Gastroesophageal sphincter (tissue), 4 donors: Measurements from ENCODE around the gene AASS. TPM values are rescaled to one million over a fixed set of nuclear protein-coding genes. Genes with fewer than 3 reads are reported as not detected.
"Not testable (repeated sequence)": the region's sequence is repeated elsewhere in the genome, so short reads cannot be mapped to it uniquely, and the experiment has no call there.

ENCODE experiments used
- ATAC-seq: fragments of 150-250 bp; one replicate; pipeline ENCODE4 v1.9.1; 2016; ENCODE audit warnings: mild to moderate bottlenecking, moderate library complexity
- H3K27ac ChIP-seq, 4 donors: fragments of 200-600 bp; sonication (generic) in 3 of 4; 1 replicate in 3 of 4; 2 replicates in 1 of 4; pipeline ENCODE4 v1.5.1; 2016 to 2019
- H3K27me3 ChIP-seq: fragments of 200-600 bp; sonication (generic); one replicate; pipeline ENCODE4 v1.5.1; 2019
- H3K36me3 ChIP-seq, 2 donors: fragments of 200-600 bp; sonication (generic); one replicate each; pipeline ENCODE4 v1.5.1; 2019; ENCODE audit warnings: control low read depth in 1 of 2
- H3K4me1 ChIP-seq, 3 donors: fragments of 200-600 bp; sonication (generic); 1 replicate in 2 of 3; 2 replicates in 1 of 3; pipeline ENCODE4 v1.5.1; 2016 to 2019; ENCODE audit warnings: control low read depth in 2 of 3
- H3K4me3 ChIP-seq, 2 donors: fragments of 200-600 bp; sonication (generic); one replicate each; pipeline ENCODE4 v1.5.1; 2019; ENCODE audit warnings: mild to moderate bottlenecking in 1 of 2, moderate library complexity in 1 of 2
- H3K9me3 ChIP-seq, 3 donors: fragments of 200-600 bp; sonication (generic); one replicate each; pipeline ENCODE4 v1.5.1; 2017 to 2019; ENCODE audit warnings: control low read depth in 2 of 3
- CTCF ChIP-seq, 4 experiments: fragments of 200-600 bp in 2 of 4; fragments of 450-650 bp in 2 of 4; sonication (generic) in 1 of 4; IDR thresholded peaks; one replicate each; pipeline ENCODE4 v1.5.1; 2017 to 2019; ENCODE audit warnings: antibody characterized with exemption in 4 of 4, mild to moderate bottlenecking in 2 of 4, moderate library complexity in 2 of 4
- EP300 ChIP-seq: sonication (generic); formaldehyde crosslinking; IDR thresholded peaks from one replicate; pipeline ENCODE4 v1.6.1; 2017; ENCODE audit warnings: antibody characterized with exemption, mild to moderate bottlenecking
- POLR2A ChIP-seq, 2 donors: fragments of 450-650 bp; IDR thresholded peaks; one replicate each; pipeline ENCODE4 v1.6.1; 2017; ENCODE audit warnings: antibody characterized with exemption in 2 of 2, mild to moderate bottlenecking in 2 of 2, moderate library complexity in 1 of 2
- POLR2AphosphoS5 ChIP-seq: sonication (generic); formaldehyde crosslinking; IDR thresholded peaks from one replicate; pipeline ENCODE4 v1.6.1; 2017; ENCODE audit warnings: antibody characterized with exemption
- WGBS, 2 donors: methylation state at CpG; one replicate each; pipeline ENCODE4 v1.1.5; 2018; ENCODE audit warnings: low coverage in 1 of 2; 5-methylcytosine and 5-hydroxymethylcytosine counted together
- total RNA-seq, 4 donors: library from RNA; depleted of rRNA; stranded (reverse); fragments of >200 nt; gene quantifications; one replicate each; pipeline ENCODE4 v1.1.0, GENCODE V29; 2016

AASS gene
- total RNA-seq, 4 donors from 2014 or later = 20.0 to 108 (median 55.0) TPM

GRCh38 chr7:122137251-122138077, 6.6 kb downstream of the AASS start:
- Histone ChIP-seq H3K27ac (peak overlapping the region in 3 of 4 donors; percentile 24 to 49 (median 30)), H3K4me3 (peak overlapping the region; percentile 35 to 36), H3K36me3 (peaks cover 0 to 13% of the 10 kb centered on the region in 2 donors), H3K9me3 (no peaks in the 10 kb centered on the region), H3K27me3 (no peaks in the 10 kb centered on the region), H3K4me1 (peaks cover 0 to 39% (median 6%) of the 10 kb centered on the region in 3 donors)
- WGBS, 2 donors = 17 to 45% methylated on average over 5 of the region's 5 CpGs
- no peak for ATAC-seq
- TF ChIP-seq CTCF (IDR thresholded peaks at IDR 0.05) (no peak), POLR2A (IDR thresholded peaks at IDR 0.05) (no peak), EP300 (no peak), POLR2AphosphoS5 (no peak)

- H3K9me3 ChIP-seq = no peaks in the 10 kb centered on the region
- H3K27me3 ChIP-seq = no peaks in the 10 kb centered on the region
- ATAC-seq = no peak
- peak overlapping the region in 3 of 4 donors; percentile 24 to 49 (median 30) for H3K27ac ChIP-seq
- H3K36me3 ChIP-seq = peaks cover 0 to 13% of the 10 kb centered on the region in 2 donors
- H3K4me3 ChIP-seq = peak overlapping the region; percentile 35 to 36
- TF ChIP-seq POLR2A (IDR thresholded peaks at IDR 0.05) (no peak), POLR2AphosphoS5 (no peak)
- WGBS, 2 donors = 40 to 55% methylated on average over 1 of the region's 1 CpG
- peaks cover 0 to 32% (median 6%) of the 10 kb centered on the region in 3 donors for H3K4me1 ChIP-seq
Measured at GRCh38 chr7:122136639-122137245, 7.3 kb downstream of the AASS start.

GRCh38 chr7:122136078-122136477, 8.0 kb downstream of the AASS start:
- no peak for TF ChIP-seq EP300
- TF ChIP-seq CTCF (IDR thresholded peaks at IDR 0.05) = no peak
- no peak for TF ChIP-seq POLR2AphosphoS5
- no peak for TF ChIP-seq POLR2A (IDR thresholded peaks at IDR 0.05)
- Histone ChIP-seq H3K27me3 (no peaks in the 10 kb centered on the region), H3K4me3 (no peak overlapping the region), H3K27ac (peak overlapping the region in 1 of 4 donors; percentile 30), H3K9me3 (no peaks in the 10 kb centered on the region), H3K36me3 (peaks cover 0 to 13% of the 10 kb centered on the region in 2 donors), H3K4me1 (peaks cover 0 to 30% (median 6%) of the 10 kb centered on the region in 3 donors)
- ATAC-seq = no peak
- 59 to 68% methylated on average over 3 of the region's 3 CpGs for WGBS, 2 donors

GRCh38 chr7:122135275-122135674, 8.8 kb downstream of the AASS start:
- H3K4me1 ChIP-seq = peaks cover 0 to 30% (median 6%) of the 10 kb centered on the region in 3 donors
- H3K27me3 ChIP-seq = no peaks in the 10 kb centered on the region
- no peaks in the 10 kb centered on the region for H3K9me3 ChIP-seq
- TF ChIP-seq EP300 (no peak), POLR2A (IDR thresholded peaks at IDR 0.05) (no peak), POLR2AphosphoS5 (no peak), CTCF (IDR thresholded peaks at IDR 0.05) (no peak)
- peaks cover 0 to 13% of the 10 kb centered on the region in 2 donors for H3K36me3 ChIP-seq
- WGBS, 2 donors = 82 to 90% methylated on average over 4 of the region's 4 CpGs
- ATAC-seq = no peak
- no peak overlapping the region for H3K4me3 ChIP-seq
- no peak overlapping the region for H3K27ac ChIP-seq

- 87 to 100% methylated on average over 1 to 3 of the region's 3 CpGs for WGBS, 2 donors
- H3K9me3 ChIP-seq, H3K4me3 ChIP-seq, ATAC-seq, H3K27ac ChIP-seq, H3K27me3 ChIP-seq: not testable (repeated sequence)
- Histone ChIP-seq H3K4me1 (peaks cover 0 to 30% (median 6%) of the 10 kb centered on the region in 3 donors), H3K36me3 (peaks cover 0 to 13% of the 10 kb centered on the region in 2 donors)
Measured at GRCh38 chr7:122134793-122135192, 9.3 kb downstream of the AASS start.
